Right lobe of liver (tissue), 4 donors: ENCODE results near the gene NIM1K.

Source experiments
- POLR2A ChIP-seq: fragments of 450-650 bp; IDR thresholded peaks from one replicate; pipeline ENCODE4 v1.6.1; 2017; ENCODE audit warnings: antibody characterized with exemption, mild to moderate bottlenecking
- TF ChIP-seq, protein P1 (sequence below), 4 donors: fragments of 200-600 bp in 3 of 4; fragments of 450-650 bp in 1 of 4; IDR thresholded peaks; one replicate each; pipeline versions ENCODE4 v1.5.1 to v1.8.0; 2016 to 2022; ENCODE audit warnings: antibody characterized with exemption in 4 of 4, mild to moderate bottlenecking in 2 of 4
- donor health status: DM: no; HTN: no; CAD: no.
- donor health status: DM: no; HTN: no; CAD: no.
- donor health status: DM: no; HTN: yes; CAD: no.

- no peak for TF ChIP-seq POLR2A
- TF ChIP-seq, protein P1, sequence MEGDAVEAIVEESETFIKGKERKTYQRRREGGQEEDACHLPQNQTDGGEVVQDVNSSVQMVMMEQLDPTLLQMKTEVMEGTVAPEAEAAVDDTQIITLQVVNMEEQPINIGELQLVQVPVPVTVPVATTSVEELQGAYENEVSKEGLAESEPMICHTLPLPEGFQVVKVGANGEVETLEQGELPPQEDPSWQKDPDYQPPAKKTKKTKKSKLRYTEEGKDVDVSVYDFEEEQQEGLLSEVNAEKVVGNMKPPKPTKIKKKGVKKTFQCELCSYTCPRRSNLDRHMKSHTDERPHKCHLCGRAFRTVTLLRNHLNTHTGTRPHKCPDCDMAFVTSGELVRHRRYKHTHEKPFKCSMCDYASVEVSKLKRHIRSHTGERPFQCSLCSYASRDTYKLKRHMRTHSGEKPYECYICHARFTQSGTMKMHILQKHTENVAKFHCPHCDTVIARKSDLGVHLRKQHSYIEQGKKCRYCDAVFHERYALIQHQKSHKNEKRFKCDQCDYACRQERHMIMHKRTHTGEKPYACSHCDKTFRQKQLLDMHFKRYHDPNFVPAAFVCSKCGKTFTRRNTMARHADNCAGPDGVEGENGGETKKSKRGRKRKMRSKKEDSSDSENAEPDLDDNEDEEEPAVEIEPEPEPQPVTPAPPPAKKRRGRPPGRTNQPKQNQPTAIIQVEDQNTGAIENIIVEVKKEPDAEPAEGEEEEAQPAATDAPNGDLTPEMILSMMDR (IDR thresholded peaks at IDR 0.05) = no peak
Measured at GRCh38 chr5:43314724-43315123, 122.7 kb downstream of the NIM1K start.
